Trophoblast cell (in vitro differentiated cells and primary cell): Measurements from ENCODE around the gene RPL39L.

ENCODE experiments used
- DNase-seq, 2 donors: peaks; one replicate each; pipeline ENCODE4 v3.0.0-alpha.2; 2016
- H2AFZ ChIP-seq: 2 replicates; pipeline ENCODE4 v1.6.1; 2013; ENCODE audit warnings: low read length, moderate library complexity, mild to moderate bottlenecking; ENCODE audit not compliant: insufficient read depth, poor library complexity
- H2AK5ac ChIP-seq: 2 replicates; pipeline ENCODE4 v1.6.1; 2013; ENCODE audit warnings: mild to moderate bottlenecking, low read length
- H2BK120ac ChIP-seq: 2 replicates; pipeline ENCODE4 v1.6.1; 2013; ENCODE audit warnings: low read length, mild to moderate bottlenecking, moderate library complexity; ENCODE audit not compliant: insufficient read depth, poor library complexity
- H2BK12ac ChIP-seq: 2 replicates; pipeline ENCODE4 v1.6.1; 2013; ENCODE audit warnings: mild to moderate bottlenecking, low read length, moderate library complexity
- H2BK5ac ChIP-seq: 2 replicates; pipeline ENCODE4 v1.6.1; 2013; ENCODE audit warnings: low read length, low read depth, moderate library complexity, mild to moderate bottlenecking; ENCODE audit not compliant: poor library complexity
- H3K14ac ChIP-seq: 2 replicates; pipeline ENCODE4 v1.6.1; 2013; ENCODE audit warnings: mild to moderate bottlenecking, low read length
- H3K18ac ChIP-seq: 2 replicates; pipeline ENCODE4 v1.6.1; 2013; ENCODE audit warnings: mild to moderate bottlenecking, low read length
- H3K23ac ChIP-seq: 2 replicates; pipeline ENCODE4 v1.6.1; 2013; ENCODE audit warnings: low read length
- H3K27ac ChIP-seq: 2 replicates; pipeline ENCODE4 v1.5.1; 2013; ENCODE audit warnings: low read depth, mild to moderate bottlenecking, inconsistent platforms, low read length, moderate library complexity
- H3K27me3 ChIP-seq: 2 replicates; pipeline ENCODE4 v1.6.1; 2013; ENCODE audit warnings: inconsistent platforms, mild to moderate bottlenecking, low read length, moderate library complexity; ENCODE audit not compliant: insufficient read depth
- H3K36me3 ChIP-seq, 2 experiments: 1 replicate in 1 of 2; 2 replicates in 1 of 2; pipeline ENCODE4 v1.6.1; 2013; ENCODE audit warnings: low read length in 2 of 2, mild to moderate bottlenecking in 2 of 2, moderate library complexity in 1 of 2; ENCODE audit not compliant: insufficient read depth in 2 of 2, control insufficient read depth in 1 of 2
- H3K4ac ChIP-seq: 2 replicates; pipeline ENCODE4 v1.6.1; 2013; ENCODE audit warnings: low read depth, mild to moderate bottlenecking, low read length, moderate library complexity
- H3K4me1 ChIP-seq, 2 experiments: 1 replicate in 1 of 2; 2 replicates in 1 of 2; pipeline ENCODE4 v1.6.1; 2013; ENCODE audit warnings: low read length in 2 of 2, mild to moderate bottlenecking in 2 of 2, moderate library complexity in 1 of 2; ENCODE audit not compliant: insufficient read depth in 2 of 2, control insufficient read depth in 1 of 2
- H3K4me2 ChIP-seq: 2 replicates; pipeline ENCODE4 v1.6.1; 2013; ENCODE audit warnings: inconsistent platforms, mild to moderate bottlenecking, low read length, moderate library complexity
- H3K4me3 ChIP-seq: 2 replicates; pipeline ENCODE4 v1.5.1; 2013; ENCODE audit warnings: mild to moderate bottlenecking, low read depth, low read length, inconsistent platforms
- H3K79me1 ChIP-seq: one replicate; pipeline ENCODE4 v1.6.1; 2013; ENCODE audit warnings: low read length
- H3K79me2 ChIP-seq: 2 replicates; pipeline ENCODE4 v1.6.1; 2013; ENCODE audit warnings: low read length, mild to moderate bottlenecking; ENCODE audit not compliant: control insufficient read depth, insufficient read depth, poor library complexity
- H3K9ac ChIP-seq: 2 replicates; pipeline ENCODE4 v1.6.1; 2013; ENCODE audit warnings: mild to moderate bottlenecking, low read length
- H3K9me3 ChIP-seq: 2 replicates; pipeline ENCODE4 v1.6.1; 2013; ENCODE audit warnings: low read depth, mild to moderate bottlenecking, control low read depth, inconsistent platforms, low read length; ENCODE audit not compliant: insufficient read depth
- H4K12ac ChIP-seq: 2 replicates; pipeline ENCODE4 v1.6.1; 2013; ENCODE audit warnings: low read depth, mild to moderate bottlenecking, low read length, moderate library complexity
- H4K8ac ChIP-seq: 2 replicates; pipeline ENCODE4 v1.6.1; 2013; ENCODE audit warnings: low read depth, mild to moderate bottlenecking, low read length, moderate library complexity
- H4K91ac ChIP-seq: one replicate; pipeline ENCODE4 v1.6.1; 2013; ENCODE audit warnings: low read depth, mild to moderate bottlenecking, low read length, moderate library complexity
- WGBS: extraction: QIAGEN DNeasy Blood & Tissue Kit; methylation state at CpG from one replicate; pipeline ENCODE4 v1.1.7; 2013; ENCODE audit warnings: missing lambda C conversion rate; ENCODE audit not compliant: insufficient read length, insufficient coverage; ENCODE audit errors: extremely low coverage; 5-methylcytosine and 5-hydroxymethylcytosine counted together

RPL39L gene

GRCh38 chr3:187125319-187126031 lies 13.8 kb downstream of the RPL39L start:
- Histone ChIP-seq H3K4me3 (no peak overlapping the region), H3K27me3 (no peaks in the 10 kb centered on the region), H4K91ac (no peak overlapping the region), H4K8ac (no peak overlapping the region), H3K27ac (no peak overlapping the region), H3K36me3 (peaks cover 0 to 3% of the 10 kb centered on the region in 2 experiments), H2BK12ac (no peak overlapping the region), H3K4ac (no peak overlapping the region), H2AFZ (no peak overlapping the region), H3K18ac (no peak overlapping the region), H2BK120ac (no peak overlapping the region), H3K79me2 (no peaks in the 10 kb centered on the region), H3K23ac (no peak overlapping the region), H2AK5ac (no peak overlapping the region), H3K14ac (no peak overlapping the region), H2BK5ac (no peak overlapping the region), H3K4me1 (no peaks in the 10 kb centered on the region), H3K79me1 (no peaks in the 10 kb centered on the region), H3K4me2 (no peak overlapping the region), H4K12ac (no peak overlapping the region), H3K9ac (no peak overlapping the region), H3K9me3 (peaks cover 2% of the 10 kb centered on the region)
- no CpG with 5 or more reads among the region's 6 CpGs for WGBS
- no peak for DNase-seq

- Histone ChIP-seq H3K4me1 (no peaks in the 10 kb centered on the region), H3K36me3 (peaks cover 0 to 3% of the 10 kb centered on the region in 2 experiments), H3K27me3 (no peaks in the 10 kb centered on the region), H3K4me2 (no peak overlapping the region), H2AK5ac (no peak overlapping the region), H3K9me3 (no peaks in the 10 kb centered on the region), H3K79me1 (no peaks in the 10 kb centered on the region), H2BK12ac (no peak overlapping the region), H3K23ac (no peak overlapping the region), H3K14ac (no peak overlapping the region), H3K4ac (no peak overlapping the region), H3K27ac (no peak overlapping the region), H3K79me2 (no peaks in the 10 kb centered on the region), H3K18ac (no peak overlapping the region), H2BK120ac (no peak overlapping the region), H4K91ac (no peak overlapping the region), H3K4me3 (no peak overlapping the region), H2AFZ (no peak overlapping the region), H2BK5ac (no peak overlapping the region), H3K9ac (no peak overlapping the region), H4K12ac (no peak overlapping the region), H4K8ac (no peak overlapping the region)
- DNase-seq = peak; percentile 51 to 87
- WGBS = no CpG with 5 or more reads among the region's 1 CpG
Observed at GRCh38 chr3:187122261-187122660, 17.0 kb downstream of the RPL39L start.

DNA sequence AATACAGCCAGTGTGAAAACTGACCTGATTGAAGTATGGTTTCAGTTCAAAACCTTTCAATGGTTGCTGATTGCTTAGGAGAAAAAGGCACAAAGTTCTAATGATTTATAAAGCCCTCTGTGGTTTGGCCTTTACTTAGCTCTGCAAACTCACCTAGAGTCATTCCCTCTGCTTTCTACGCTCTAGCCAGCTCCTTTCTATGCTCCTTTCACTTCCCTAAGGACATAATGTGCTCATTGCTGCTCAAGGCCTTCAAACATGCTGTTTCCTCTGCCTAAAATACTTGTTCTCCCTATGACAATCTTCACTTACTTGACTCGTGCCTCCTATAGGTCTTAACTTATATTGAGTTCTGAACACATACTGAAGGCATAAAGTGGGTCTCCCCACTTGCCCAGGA lies 19.0 kb downstream of the RPL39L start:
- Histone ChIP-seq H3K9me3 (no peaks in the 10 kb centered on the region), H2BK120ac (no peak overlapping the region), H3K4ac (no peak overlapping the region), H3K9ac (no peak overlapping the region), H3K27ac (no peak overlapping the region), H3K79me2 (no peaks in the 10 kb centered on the region), H2BK5ac (no peak overlapping the region), H2AFZ (no peak overlapping the region), H3K14ac (no peak overlapping the region), H4K12ac (no peak overlapping the region), H3K79me1 (no peaks in the 10 kb centered on the region), H3K18ac (no peak overlapping the region), H2BK12ac (no peak overlapping the region), H2AK5ac (no peak overlapping the region), H3K4me3 (no peak overlapping the region), H3K4me2 (no peak overlapping the region), H4K91ac (no peak overlapping the region), H3K4me1 (no peaks in the 10 kb centered on the region), H3K23ac (no peak overlapping the region), H3K27me3 (no peaks in the 10 kb centered on the region), H4K8ac (no peak overlapping the region), H3K36me3 (peaks cover 0 to 3% of the 10 kb centered on the region in 2 experiments)
- DNase-seq = no peak
- no CpG with 5 or more reads among the region's 2 CpGs for WGBS

DNA sequence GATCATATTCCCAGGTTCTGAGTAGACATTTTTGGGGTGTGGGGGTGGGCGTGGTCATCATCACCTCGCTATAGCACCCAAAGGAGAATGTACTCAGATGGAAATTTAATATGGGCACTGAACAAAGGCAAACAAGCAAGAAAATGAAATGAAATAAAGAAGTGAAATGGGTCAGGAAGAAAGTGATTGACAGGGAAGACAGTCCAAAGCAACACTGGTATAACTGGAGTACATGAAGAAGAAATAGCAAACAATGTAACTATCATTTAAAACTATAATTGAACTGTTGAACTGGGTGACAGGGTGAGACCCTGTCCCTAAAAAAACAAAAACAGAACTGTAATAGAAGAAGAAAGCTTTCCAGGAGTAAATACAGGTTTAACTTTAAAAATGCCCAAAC lies 24.8 kb downstream of the RPL39L start:
- H3K4me1 ChIP-seq = no peaks in the 10 kb centered on the region
- H4K8ac ChIP-seq = no peak overlapping the region
- H3K4me2 ChIP-seq = no peak overlapping the region
- no peak overlapping the region for H4K91ac ChIP-seq
- H3K14ac ChIP-seq = no peak overlapping the region
- H3K27ac ChIP-seq = no peak overlapping the region
- no peaks in the 10 kb centered on the region for H3K79me1 ChIP-seq
- no peak overlapping the region for H3K4ac ChIP-seq
- H4K12ac ChIP-seq = no peak overlapping the region
- H3K36me3 ChIP-seq = no peaks in the 10 kb centered on the region
- H3K23ac ChIP-seq = no peak overlapping the region
- no peak overlapping the region for H2BK12ac ChIP-seq
- H2BK5ac ChIP-seq = no peak overlapping the region
- no peaks in the 10 kb centered on the region for H3K27me3 ChIP-seq
- no peak for DNase-seq
- no peak overlapping the region for H3K4me3 ChIP-seq
- H2AFZ ChIP-seq = no peak overlapping the region
- H2AK5ac ChIP-seq = no peak overlapping the region
- no CpG with 5 or more reads among the region's 2 CpGs for WGBS
- no peak overlapping the region for H2BK120ac ChIP-seq
- H3K9me3 ChIP-seq = no peaks in the 10 kb centered on the region
- H3K18ac ChIP-seq = no peak overlapping the region
- no peaks in the 10 kb centered on the region for H3K79me2 ChIP-seq
- H3K9ac ChIP-seq = no peak overlapping the region
